ENCODE data around the gene EDEM2.

The EDEM2 gene

DNA sequence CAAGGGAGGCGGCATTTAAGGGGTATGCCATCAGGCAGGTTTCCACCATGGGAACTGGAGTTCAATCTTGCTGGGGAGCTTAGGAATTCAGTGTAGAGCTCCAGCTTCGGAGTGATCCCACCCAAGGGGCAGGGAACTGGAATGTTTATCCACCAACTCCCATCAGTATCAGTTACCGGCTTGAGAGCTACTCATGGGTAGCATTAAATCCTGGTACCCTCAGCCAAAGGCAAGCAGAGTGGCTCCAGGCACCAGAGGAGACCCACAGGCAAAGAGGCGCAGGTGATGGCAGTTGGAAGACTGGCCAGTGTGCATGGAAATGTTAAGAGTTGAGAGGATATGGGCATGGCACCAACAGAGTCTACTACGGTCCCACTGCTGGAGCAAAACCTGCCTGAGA, 14.1 kb downstream of the EDEM2 start:
- H3K4me1 ChIP-seq (ENCODE audit: insufficient read depth, low read length): no peaks in the 10 kb centered on the region
- ATAC-seq (ENCODE audit: insufficient read depth, low read depth) (no peak), DNase-seq (no peak)
- H3K27ac ChIP-seq (ENCODE audit: low read length): no peak overlapping the region
- H4K20me1 ChIP-seq (ENCODE audit: insufficient read depth, low read length): no peaks in the 10 kb centered on the region
- peaks cover 77% of the 10 kb centered on the region for H3K36me3 ChIP-seq (ENCODE audit: insufficient read depth, low read length)
- no peak overlapping the region for H3K9ac ChIP-seq (ENCODE audit: low read depth, low read length)
- no peak for TF ChIP-seq EZH2 (IDR thresholded peaks at IDR 0.05; ENCODE audit: borderline replicate concordance, low read depth, low read length, severe bottlenecking)
- TF ChIP-seq, protein P1, sequence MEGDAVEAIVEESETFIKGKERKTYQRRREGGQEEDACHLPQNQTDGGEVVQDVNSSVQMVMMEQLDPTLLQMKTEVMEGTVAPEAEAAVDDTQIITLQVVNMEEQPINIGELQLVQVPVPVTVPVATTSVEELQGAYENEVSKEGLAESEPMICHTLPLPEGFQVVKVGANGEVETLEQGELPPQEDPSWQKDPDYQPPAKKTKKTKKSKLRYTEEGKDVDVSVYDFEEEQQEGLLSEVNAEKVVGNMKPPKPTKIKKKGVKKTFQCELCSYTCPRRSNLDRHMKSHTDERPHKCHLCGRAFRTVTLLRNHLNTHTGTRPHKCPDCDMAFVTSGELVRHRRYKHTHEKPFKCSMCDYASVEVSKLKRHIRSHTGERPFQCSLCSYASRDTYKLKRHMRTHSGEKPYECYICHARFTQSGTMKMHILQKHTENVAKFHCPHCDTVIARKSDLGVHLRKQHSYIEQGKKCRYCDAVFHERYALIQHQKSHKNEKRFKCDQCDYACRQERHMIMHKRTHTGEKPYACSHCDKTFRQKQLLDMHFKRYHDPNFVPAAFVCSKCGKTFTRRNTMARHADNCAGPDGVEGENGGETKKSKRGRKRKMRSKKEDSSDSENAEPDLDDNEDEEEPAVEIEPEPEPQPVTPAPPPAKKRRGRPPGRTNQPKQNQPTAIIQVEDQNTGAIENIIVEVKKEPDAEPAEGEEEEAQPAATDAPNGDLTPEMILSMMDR (IDR thresholded peaks at IDR 0.05; ENCODE audit: borderline replicate concordance, extremely low read depth, low read length, poor library complexity, severe bottlenecking): no peak
- no peaks in the 10 kb centered on the region for H3K79me2 ChIP-seq (ENCODE audit: insufficient read depth, low read length)
- H3K4me3 ChIP-seq (ENCODE audit: low read depth in 1 of 2, low read length in 2 of 2): no peak overlapping the region
- no peak overlapping the region for H3K4me2 ChIP-seq (ENCODE audit: insufficient read depth, low read length)
- H3K27me3 ChIP-seq (ENCODE audit: insufficient read depth, low read length, poor library complexity): no peaks in the 10 kb centered on the region
- no peak overlapping the region for H2AFZ ChIP-seq (ENCODE audit: low read depth, low read length)
- H3K9me3 ChIP-seq (ENCODE audit: insufficient read depth, low read length, severe bottlenecking): no peaks in the 10 kb centered on the region

DNA sequence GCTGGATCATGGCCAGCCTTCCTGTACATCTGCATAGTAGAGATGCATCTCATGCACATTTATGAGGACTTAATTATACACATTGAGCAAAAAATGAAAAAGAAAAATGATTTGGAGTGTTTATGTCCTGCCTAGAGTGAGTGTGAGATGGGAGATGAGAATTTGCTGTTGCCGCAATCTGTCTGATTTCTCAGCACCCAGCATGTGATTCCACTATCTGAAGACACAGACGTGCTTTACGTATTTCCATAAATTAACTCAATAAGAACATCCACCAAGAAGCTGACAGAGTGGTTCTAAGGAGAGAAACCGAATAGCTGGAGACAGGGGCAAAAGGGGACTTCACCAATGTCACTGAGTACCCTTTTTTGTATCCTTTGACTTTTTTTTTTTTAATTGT, 15.2 kb downstream of the EDEM2 start:
- Histone ChIP-seq H4K20me1 (ENCODE audit: insufficient read depth, low read length) (no peaks in the 10 kb centered on the region), H3K9me3 (ENCODE audit: insufficient read depth, low read length, severe bottlenecking) (no peaks in the 10 kb centered on the region), H3K4me2 (ENCODE audit: insufficient read depth, low read length) (no peak overlapping the region), H3K79me2 (ENCODE audit: insufficient read depth, low read length) (no peaks in the 10 kb centered on the region), H3K36me3 (ENCODE audit: insufficient read depth, low read length) (peaks cover 75% of the 10 kb centered on the region), H3K9ac (ENCODE audit: low read depth, low read length) (no peak overlapping the region), H3K27ac (ENCODE audit: low read length) (no peak overlapping the region), H2AFZ (ENCODE audit: low read depth, low read length) (no peak overlapping the region), H3K4me3 (ENCODE audit: low read depth in 1 of 2, low read length in 2 of 2) (no peak overlapping the region), H3K4me1 (ENCODE audit: insufficient read depth, low read length) (no peaks in the 10 kb centered on the region), H3K27me3 (ENCODE audit: insufficient read depth, low read length, poor library complexity) (no peaks in the 10 kb centered on the region)
- ATAC-seq (ENCODE audit: insufficient read depth, low read depth) (no peak), DNase-seq (no peak)
- no peak for TF ChIP-seq EZH2 (IDR thresholded peaks at IDR 0.05; ENCODE audit: borderline replicate concordance, low read depth, low read length, severe bottlenecking)
- TF ChIP-seq, protein P1 (IDR thresholded peaks at IDR 0.05; ENCODE audit: borderline replicate concordance, extremely low read depth, low read length, poor library complexity, severe bottlenecking): no peak

DNA sequence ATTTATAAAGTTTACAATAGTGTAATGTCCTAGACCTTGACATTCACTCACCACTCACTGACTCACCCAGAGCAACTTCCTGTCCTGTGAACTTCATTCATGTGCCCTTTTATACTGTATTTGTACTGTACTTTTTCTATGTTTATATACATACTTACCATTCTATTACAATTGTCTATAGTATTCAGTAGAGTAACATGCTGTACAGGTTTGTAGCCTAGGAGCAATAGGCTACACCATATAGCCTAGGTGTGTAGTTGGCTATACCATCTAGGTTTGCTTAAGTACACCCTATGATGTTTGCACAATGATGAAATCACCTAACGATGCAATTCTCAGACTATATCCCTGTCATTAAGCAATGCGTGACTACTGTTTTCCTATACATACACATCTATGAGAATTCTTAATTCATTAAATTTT, 17.5 kb downstream of the EDEM2 start:
- DNase-seq: no peak
- no peak for ATAC-seq (ENCODE audit: insufficient read depth, low read depth)
- Histone ChIP-seq H3K9me3 (ENCODE audit: insufficient read depth, low read length, severe bottlenecking) (no peaks in the 10 kb centered on the region), H4K20me1 (ENCODE audit: insufficient read depth, low read length) (no peaks in the 10 kb centered on the region), H3K9ac (ENCODE audit: low read depth, low read length) (no peak overlapping the region), H3K36me3 (ENCODE audit: insufficient read depth, low read length) (peaks cover 70% of the 10 kb centered on the region), H3K4me1 (ENCODE audit: insufficient read depth, low read length) (no peaks in the 10 kb centered on the region), H3K4me2 (ENCODE audit: insufficient read depth, low read length) (no peak overlapping the region), H3K27me3 (ENCODE audit: insufficient read depth, low read length, poor library complexity) (no peaks in the 10 kb centered on the region), H3K4me3 (ENCODE audit: low read depth in 1 of 2, low read length in 2 of 2) (no peak overlapping the region), H3K27ac (ENCODE audit: low read length) (no peak overlapping the region), H3K79me2 (ENCODE audit: insufficient read depth, low read length) (no peaks in the 10 kb centered on the region), H2AFZ (ENCODE audit: low read depth, low read length) (no peak overlapping the region)
- no peak for TF ChIP-seq EZH2 (IDR thresholded peaks at IDR 0.05; ENCODE audit: borderline replicate concordance, low read depth, low read length, severe bottlenecking)
- TF ChIP-seq, protein P1 (IDR thresholded peaks at IDR 0.05; ENCODE audit: borderline replicate concordance, extremely low read depth, low read length, poor library complexity, severe bottlenecking): no peak

DNA sequence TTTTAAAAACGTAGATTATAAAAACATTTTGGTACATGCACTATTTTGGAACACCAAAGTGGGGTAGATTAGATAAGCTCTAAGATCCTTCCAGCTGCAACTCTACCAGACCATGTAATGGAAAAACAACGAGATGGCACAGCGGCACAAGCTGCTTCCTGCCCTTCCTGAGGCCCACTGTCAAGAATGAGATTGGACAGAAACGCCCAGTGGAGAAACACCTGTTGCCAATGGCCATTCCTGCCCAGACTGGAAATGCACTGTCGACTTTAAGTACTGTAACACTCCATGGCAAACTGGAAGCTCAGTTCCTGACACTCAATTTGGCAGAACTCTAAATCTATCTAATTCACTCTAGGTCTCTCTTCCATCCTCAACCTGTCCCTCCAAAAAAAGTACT, 21.4 kb downstream of the EDEM2 start:
- no peak for ATAC-seq (ENCODE audit: insufficient read depth, low read depth)
- Histone ChIP-seq H4K20me1 (ENCODE audit: insufficient read depth, low read length) (no peaks in the 10 kb centered on the region), H3K9ac (ENCODE audit: low read depth, low read length) (no peak overlapping the region)

More for the DNA sequence above, 21.4 kb downstream of the EDEM2 start:
- no peak for DNase-seq
- Histone ChIP-seq H3K4me1 (ENCODE audit: insufficient read depth, low read length) (no peaks in the 10 kb centered on the region), H3K27me3 (ENCODE audit: insufficient read depth, low read length, poor library complexity) (no peaks in the 10 kb centered on the region), H2AFZ (ENCODE audit: low read depth, low read length) (no peak overlapping the region), H3K79me2 (ENCODE audit: insufficient read depth, low read length) (no peaks in the 10 kb centered on the region), H3K9me3 (ENCODE audit: insufficient read depth, low read length, severe bottlenecking) (no peaks in the 10 kb centered on the region), H3K4me2 (ENCODE audit: insufficient read depth, low read length) (no peak overlapping the region), H3K27ac (ENCODE audit: low read length) (no peak overlapping the region), H3K36me3 (ENCODE audit: insufficient read depth, low read length) (peaks cover 66% of the 10 kb centered on the region), H3K4me3 (ENCODE audit: low read depth in 1 of 2, low read length in 2 of 2) (no peak overlapping the region)
- no peak for TF ChIP-seq EZH2 (IDR thresholded peaks at IDR 0.05; ENCODE audit: borderline replicate concordance, low read depth, low read length, severe bottlenecking)
- TF ChIP-seq, protein P1 (IDR thresholded peaks at IDR 0.05; ENCODE audit: borderline replicate concordance, extremely low read depth, low read length, poor library complexity, severe bottlenecking): no peak
